NCI-H1417 treated with DMSO at 0.1 percent for 48 hours (cell line): ENCODE results near the gene PCYT2.
"Not testable (repeated sequence)": the region's sequence is repeated elsewhere in the genome, so short reads cannot be mapped to it uniquely, and the experiment has no call there.

ENCODE experiments used
- DNase-seq: peaks from one replicate; lab custom pipeline; 2025; lab: John Stamatoyannopoulos, UW

PCYT2 gene

DNA sequence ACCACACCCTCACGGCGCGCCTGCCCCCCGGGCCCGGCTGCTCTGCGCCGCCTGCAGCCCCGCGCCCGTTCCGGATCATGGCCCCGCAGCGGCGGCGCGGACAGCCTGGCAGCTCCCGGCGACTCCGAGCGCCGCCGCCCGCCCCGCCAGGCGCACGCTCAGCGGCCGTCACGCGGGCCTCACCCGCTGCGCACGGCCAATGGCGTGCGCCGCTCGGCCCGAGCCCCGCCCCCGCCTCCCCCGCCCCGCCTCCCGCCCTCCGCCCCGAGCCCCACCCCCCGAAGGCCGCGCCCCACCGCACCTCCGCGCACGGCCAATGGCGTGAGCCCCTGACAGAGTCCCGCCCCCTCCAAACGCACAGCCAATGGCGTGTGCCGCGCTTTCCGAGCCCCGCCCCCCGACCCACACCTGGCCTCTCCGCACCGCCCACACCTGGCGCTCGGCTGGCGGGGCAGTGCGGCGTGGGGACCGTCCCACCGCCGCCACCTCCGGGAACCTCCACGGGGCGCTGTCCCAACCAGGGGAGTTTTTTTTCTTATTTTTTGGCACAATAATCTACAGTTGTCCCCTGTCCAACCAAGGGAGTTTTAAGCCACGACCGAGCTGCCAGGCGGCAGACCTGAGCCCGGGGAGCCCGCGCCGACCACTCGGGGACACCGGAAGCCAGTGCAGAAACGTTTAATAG, at the start of gene PCYT2:
TSS of gene PCYT2 (minus strand) at position 123 of the 685 bp plus-strand sequence. CDS start at position 79, 44 bp downstream.
- peak; percentile 61 for DNase-seq

DNA sequence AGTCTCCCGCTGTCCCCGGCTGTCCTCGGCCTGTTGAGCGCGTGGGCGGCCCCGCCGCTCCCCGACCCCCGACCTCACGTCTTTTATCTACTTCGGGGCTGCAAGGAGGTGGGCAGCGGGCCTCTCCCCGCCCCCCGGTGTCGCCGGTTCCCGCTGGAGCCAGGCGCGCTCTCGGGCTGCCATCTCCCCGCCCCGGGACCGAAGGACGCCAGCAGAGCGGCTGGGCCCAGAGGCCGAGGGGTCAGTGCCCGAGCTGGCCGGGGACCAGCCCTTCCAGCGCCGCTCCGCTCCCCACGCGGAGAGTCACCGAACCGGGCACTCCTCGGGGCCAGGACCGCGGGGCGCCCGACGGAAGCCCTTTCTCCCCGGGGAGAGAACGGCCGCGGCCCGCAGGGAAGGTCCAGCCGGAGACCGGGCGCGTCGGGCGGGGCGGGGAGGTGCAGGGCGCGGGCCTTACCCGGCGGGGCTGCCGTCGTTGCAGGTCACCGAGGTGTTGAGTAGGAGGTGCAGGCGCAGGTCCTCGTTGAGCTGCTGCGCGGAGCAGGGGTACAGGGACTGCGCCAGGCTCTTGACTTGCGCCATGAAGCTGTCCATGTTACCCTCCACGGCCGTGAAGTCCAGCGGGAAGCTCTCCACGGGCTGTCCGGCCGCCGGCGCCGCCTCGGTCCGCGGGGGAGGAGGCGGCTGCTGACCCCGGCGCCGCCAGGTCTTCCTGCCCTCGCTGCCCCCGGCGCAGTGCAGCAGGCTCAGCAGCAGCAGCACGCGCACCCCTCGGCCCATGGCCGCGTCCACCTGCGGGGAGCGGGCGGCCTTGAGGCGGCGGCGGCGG, 49.1 kb upstream of the PCYT2 start:
- DNase-seq: no peak

DNA sequence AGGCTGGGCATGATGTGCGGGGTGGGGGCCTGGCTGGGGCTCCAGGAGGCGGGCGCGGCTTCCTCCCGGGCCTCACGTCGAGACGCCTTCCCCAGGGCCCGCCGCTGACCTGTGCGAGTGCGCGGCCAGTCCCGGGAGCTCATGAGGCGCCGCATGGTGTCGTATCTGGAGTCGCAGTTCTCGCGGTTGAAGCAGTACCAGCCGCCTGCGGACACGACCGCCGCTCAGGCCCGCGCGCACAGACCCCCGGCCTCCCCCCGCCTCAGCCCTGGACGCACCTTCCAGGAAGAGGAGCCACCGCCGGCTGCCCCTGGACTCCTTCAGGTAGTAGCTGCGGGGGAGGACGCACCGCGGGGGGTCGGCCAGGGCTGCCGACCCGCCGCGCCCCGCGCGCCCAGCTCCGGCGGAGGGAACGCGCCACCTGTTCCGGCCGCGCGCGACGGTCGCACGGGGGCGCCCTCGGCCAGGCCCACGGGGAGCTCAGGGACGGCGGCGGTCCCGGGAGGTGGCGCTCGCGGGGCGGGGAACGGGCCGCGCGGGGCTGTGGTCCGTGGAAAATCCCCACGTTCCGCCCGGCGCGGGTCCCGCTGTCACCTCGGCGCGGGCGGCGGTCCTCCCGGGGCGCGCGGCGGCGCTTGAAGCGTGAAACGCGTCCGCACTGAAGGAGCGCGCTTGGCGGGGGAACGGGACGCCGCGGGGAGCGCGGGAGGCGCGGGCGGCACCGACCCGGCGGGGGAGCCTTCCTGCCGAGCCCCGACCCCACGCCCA, 48.3 kb upstream of the PCYT2 start:
- no peak for DNase-seq

DNA sequence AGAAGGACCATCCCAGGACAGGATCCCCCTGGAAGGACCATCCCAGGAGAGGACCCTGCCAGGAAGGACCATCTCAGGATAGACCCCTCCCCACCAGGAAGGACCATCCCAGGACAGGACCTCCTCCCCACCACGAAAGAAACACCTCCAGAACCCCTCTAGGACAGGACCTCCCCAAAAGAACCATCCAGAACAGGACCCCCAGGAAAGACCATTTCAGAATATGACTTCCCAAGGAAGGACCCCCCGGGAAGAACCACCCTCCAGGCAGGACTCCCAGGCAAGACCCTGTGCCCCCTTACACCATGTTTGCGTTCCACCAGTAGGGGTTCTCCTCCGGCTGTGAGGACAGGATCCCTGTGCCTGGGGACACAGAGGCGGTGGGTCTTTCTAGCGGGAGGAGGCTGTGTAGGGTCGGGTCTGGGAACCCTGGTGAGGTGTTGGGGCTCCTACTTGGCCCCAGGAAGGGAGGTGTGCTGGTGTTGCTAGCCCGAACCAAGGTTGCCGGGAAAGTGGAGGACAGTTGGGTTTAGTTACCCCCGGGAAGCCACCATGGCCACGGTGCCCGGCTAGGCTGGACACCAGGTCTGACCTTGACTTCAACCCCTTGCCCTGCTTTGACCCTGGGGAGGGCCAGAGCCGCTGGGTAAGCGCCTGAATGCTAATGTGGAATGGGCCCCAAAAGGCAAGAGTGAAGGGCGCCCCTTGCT, 47.6 kb upstream of the PCYT2 start:
- DNase-seq: no peak

DNA sequence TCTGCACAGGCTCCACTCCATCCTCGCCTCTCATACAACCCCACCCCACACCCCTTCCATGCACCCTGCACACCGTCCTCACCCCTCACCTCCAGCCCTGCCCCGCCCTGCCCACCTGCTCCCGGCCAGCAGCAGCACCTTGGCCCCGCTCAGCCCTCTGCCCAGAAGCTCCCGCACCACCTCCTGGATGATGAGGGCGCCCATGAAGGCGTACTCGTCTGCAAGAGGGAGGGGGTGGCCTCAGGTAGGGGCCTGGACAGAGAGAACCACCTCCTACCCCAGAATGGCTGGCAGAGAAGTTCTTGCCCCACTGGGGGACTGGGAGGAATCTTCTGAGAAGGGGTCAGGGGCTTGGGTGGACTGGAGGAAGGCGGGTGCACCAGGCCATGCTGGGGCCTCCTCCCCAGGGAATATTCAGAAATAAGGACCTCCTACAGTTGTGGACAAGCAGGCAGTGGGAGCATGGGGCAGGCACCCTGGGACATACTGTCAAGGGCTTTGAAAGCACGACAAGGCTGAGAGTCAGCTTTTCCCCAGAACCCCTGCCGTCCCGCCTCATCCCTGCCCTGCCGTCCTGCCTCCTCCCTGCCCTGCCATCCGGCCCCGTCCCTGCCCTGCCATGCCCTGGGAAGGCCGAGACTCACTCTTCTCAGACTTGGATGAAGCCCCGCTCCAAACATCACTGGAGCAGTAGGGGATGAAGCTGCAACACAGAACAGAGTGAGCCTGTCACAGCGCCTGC, 46.7 kb upstream of the PCYT2 start:
- DNase-seq: no peak

DNA sequence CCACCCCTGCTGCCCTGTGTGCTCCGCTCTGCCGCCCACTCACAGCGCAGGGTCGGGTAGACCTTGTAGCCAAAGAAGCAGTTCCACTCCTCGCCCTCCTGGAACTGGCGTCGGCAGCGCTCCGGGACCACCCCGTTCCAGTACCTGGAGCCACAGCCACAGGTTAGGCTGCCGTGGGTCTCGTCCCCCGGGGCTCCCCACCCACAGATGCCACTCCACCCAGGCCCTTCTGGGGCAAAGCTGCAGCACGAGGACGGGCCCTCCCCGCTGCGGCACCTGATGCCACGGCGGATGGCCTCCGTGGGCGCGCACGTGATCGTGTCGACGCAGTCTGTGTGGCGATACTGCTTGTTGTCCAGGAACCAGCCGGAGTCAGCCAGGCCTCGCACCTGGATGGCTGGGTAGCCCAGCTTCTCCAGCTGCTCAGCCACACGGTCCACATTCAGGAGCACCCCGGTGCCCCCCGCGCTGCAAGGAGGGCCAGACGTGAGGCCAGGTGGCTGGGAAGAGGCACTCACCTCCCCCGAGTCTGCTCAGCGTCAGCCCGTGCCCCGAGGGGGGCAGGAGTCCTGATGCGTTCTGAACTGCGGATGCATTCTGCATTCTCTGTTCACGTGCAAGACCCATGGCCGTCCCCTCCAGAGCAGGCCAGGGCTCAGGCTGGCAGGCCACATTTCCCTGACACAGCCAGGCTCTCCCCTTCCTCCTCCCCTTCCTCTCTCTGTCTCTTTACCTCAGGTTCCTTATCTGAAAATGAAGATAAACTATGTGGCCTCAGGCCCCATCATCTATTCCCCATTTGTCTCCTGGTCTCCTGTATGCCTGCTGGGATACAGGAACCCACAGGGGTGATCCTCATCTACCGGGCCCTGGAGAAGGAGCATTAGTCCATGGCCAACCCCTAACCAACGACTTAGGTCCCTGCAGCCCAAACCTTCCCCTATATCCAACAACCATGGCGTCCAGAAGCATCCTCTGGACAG, 45.7 kb upstream of the PCYT2 start:
- DNase-seq: no peak

DNA sequence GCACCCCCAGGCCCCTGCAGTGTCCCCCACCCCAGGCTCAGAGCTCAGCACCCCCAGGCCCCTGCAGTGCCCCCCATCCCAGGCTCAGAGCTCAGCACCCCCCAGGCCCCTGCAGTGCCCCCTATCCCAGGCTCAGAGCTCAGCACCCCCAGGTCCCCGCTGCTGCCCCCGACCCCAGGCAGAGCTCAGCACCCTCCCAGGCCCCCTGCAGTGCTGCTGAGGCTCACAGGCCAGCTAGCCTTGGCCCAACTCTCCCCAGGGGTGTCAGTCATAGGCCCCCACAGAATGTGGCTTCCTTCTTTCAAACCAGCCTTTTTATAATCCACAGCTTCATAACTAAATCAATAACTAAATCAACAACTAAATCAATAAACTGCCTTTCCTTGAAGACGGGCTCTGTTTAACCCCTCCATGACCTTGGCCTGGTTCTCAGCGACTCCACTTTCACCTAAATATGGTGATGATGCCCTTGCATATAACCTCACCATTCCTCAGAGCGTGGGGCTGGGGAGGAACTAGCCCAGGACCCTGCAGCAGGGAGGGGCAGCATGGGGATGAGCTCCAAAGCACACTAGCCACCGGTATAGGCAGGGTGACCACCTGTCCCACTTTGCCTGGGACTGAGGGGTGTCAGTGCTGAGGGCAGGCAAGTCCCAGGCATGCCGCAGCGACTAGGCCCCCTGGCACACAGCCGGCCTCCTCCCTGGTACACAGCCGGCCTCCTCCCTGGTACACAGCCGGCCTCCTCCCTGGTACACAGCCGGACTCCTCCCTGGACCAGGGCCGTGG, 44.8 kb upstream of the PCYT2 start:
- no peak for DNase-seq

DNA sequence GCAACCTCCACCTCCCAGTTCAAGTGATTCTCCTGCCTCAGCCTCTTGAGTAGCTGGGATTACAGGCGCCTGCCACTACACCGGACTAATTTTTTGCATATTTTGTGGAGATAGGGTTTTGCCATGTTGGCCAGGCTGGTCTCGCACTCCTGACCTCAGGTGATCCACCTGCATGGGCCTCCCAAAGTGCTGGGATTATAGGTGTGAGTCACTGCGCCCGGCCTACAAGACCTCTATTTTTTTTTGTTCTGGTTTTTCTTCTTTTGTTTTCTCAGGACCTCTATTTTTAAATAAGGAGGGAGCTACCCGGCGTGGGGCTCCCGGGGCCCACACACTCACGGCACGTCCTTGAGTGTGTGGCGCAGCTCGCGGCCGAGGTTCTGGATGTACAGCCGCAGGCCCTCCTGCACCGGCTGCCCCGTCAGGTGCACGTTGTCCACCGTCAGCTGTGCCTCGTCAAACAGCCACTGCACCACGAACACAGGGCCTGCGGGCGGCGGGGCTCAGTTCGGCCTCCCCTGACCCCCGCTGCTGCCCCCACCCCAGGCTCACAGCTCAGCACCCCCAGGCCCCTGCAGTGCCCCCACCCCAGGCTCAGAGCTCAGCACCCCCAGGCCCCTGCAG, 44.0 kb upstream of the PCYT2 start:
- DNase-seq: no peak

DNA sequence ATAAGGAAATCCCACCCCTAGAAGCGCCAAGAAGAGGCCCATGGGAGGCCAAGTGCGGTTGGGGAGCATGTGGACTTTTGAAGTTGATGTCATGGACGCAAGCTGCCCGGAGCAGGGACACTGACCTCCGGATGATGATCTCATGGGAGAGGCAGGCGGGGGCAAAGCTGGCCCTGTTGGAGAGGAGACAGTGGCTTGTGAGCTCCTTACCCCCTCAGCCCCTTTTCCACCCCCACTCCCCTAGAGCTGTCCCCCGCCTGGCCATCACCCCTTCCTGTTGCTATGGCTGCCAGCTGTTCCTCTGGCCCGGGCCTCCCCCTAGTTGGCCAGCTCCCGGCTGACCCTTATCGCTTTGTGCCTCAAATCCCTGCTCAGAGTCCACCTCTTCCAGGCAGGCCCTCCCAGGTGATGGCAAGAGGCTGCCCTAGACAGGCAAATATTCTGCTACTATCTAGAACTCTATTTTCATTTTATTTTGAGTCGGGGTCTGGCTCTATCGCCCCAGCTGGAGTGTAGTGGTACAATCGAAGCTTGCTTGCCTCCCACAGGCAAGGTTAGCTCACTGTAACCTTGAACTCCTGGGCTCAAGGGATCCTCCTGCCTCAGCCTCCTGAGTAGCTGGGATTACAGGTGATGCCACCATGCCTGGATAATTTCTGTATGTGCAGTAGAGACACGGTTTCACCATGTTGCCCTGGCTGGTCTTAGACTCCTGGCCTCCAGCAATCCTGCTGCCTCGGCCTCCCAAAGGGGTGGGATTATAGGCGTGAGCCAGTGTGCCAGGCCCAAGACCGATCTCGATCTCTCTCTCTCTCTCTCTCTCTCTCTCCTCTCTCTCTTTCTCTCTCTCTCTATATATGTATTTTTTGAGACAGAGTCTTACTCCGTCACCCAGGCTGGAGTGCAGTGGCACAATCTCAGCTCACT, 43.2 kb upstream of the PCYT2 start:
- no peak for DNase-seq

DNA sequence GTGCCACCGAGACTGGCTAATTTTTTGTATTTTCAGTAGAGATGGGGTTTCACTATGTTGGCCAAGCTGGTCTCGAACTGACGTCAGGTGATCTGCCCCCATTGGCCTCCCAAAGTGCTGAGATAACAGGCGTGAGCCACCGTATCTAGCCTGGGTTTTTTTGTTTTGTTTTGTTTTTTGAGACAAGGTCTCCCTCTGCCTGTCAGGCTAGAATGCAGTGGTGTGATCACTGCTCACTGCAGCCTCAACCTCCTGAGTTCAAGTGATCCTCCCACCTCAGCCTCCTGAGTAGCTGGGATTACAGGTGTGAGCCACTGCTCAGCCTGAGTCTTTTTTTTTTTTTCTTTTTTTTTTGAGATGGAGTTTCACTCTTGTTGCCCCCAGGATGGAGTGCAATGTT, 42.2 kb upstream of the PCYT2 start:
- not testable (repeated sequence) for DNase-seq

DNA sequence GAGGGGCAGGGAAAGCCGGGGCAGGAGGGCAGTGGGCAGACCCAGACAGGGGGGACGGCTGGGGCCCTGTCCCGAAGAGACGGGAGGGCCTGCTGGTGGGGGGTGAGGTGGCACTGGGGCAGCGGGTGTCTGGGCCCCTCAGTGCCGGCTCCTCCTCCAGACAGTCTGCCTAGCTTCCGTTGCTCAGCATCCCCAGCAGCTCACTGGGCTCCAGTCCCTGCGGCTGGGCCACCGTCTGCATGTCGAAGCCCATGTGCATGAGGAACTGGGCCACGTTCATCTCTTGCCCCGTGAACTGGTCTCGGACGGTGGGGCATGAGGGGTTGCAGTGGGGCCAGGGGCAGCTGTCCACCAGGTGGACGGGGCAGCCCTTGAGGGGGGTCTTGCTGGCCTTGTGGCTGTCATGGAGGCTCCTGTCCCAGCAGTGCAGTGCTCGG, 41.6 kb upstream of the PCYT2 start:
- DNase-seq: no peak

DNA sequence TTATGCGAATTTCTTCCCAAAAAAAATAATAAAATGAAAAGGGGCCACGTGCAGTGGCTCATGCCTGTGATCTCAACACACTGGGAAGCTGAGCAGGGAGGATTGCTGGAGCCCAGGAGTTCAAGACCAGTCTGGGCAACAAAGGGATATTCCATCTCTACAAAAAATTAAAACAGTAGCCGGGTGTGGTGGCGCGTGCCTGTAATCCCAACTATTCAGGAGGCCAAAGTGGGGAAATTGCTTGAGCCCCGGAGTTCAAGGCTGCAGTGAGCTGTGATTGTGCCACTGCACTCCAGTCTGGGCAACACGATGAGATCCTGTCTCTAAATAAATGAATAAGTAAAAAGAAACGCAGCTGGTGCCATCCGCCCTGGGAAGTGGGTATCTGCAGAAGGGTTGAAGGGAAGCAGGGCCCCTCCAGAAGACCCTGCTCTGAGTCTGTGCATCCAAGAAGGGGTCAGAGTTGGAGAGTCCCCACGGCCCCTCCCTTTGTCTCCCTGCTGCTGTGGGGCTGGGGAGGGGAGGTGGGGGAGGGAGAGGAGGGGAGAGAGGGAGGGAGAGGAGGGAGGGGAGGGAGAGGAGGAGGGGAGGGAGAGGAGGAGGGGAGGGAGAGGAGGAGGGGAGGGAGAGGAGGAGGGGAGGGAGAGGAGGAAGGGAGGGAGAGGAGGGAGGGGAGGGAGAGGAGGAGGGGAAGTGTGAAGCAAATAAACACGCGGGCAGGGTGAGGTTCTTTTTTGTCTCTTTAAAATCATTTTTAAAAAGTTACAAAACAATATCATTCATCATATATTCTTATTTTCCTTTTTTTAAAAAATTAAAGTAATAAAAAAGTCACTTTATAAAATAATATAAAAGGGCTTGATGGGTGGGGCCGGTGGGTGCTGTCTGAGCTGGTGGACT, 40.8 kb upstream of the PCYT2 start:
- DNase-seq: no peak

DNA sequence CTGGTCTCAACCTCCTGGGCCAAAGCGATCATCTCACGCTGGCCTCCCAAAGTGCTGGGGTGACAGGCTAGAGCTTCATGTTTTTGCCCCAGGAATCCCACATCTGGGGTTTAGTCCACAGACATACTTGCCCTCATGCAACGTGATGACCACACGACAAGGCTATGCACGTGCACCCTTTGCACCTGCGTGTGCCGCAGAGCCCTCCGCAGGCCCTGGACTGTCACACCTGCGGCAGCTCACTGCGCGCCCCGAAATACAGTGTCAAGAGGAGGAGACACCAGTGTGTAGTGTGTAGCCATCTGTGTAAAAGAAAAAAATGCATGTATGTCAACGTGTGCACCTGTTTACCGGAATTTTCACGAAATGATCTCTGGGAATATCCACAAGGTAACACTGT, 39.3 kb upstream of the PCYT2 start:
- no peak for DNase-seq

DNA sequence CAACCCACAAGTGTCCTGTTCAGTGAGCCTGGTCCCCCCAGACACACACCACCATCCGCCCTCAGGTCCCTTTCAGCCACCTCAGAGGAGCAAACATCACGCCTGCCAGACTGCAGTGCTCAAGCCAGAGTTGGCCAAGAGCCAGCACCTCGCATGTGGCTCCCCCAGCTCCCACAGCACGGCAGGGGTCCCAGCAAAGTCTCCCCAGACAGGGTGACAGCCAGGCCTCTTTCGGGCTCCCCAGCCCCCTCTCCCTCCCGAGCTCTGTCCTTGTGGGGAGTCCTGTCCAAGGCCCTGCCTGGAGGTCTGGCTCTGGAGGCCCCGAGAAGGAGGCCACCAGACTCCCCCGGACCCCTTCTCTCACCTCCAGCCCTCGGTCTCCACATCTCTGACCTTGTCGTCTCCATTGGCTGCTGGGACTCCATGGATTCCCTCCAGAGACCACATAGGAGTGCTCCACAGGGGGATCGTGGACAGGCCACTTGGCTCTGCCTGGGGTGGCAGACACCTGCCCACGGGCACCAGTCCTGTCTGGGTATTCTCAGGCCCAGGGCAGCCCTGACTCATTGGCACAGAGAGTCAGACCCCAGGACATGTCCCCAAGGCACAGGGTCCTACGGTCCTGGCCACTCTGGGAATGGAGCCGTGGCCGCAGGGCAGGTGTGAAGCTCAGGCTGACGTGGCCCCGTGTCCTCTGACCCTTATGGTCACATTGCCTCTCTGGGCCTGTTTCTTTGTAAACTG, 37.6 kb upstream of the PCYT2 start:
- no peak for DNase-seq

DNA sequence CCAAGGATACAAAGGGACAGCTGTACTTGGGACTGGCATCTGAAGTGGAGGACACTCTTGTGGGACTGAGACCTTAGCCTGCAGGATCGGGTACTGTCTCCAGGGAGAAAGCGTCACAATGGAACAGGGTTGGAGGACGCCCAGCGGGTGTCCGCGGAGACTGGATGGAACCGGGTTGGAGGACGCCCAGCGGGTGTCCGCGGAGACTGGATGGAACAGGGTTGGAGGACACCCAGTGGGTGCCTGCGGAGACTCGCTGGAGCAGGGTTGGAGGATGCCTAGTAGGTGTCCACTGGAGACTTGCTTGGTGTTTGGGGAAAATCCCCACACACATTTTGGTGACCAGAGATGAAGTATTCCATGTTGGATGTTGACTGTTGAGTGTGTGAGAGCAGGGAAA, 36.0 kb upstream of the PCYT2 start, which contains the start of gene MYADML2:
TSS of gene MYADML2 (minus strand) at position 45 of the 400 bp plus-strand sequence. CDS start 5,492 bp downstream, outside the sequence.
- no peak for DNase-seq

DNA sequence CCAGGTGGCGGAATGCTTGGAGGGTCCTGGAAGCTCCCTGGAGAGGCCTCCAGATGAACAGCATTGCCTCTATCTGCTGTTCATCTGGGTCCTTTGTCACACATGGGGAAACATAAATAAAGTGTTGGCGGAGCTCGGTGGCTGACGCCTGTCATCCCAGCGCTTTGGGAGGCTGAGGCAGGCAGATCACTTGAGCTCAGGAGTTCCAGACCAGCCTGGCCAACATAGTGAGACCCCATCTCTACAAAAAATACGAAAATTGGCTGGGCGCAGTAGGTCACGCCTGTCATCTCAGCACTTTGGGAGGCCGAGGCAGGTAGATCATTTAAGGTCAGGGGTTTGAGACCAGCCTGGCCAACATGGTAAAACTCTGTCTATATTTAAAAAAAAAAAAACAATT, 33.7 kb upstream of the PCYT2 start:
- DNase-seq: no peak
